ENCODE results near the gene RRP36.

DNA sequence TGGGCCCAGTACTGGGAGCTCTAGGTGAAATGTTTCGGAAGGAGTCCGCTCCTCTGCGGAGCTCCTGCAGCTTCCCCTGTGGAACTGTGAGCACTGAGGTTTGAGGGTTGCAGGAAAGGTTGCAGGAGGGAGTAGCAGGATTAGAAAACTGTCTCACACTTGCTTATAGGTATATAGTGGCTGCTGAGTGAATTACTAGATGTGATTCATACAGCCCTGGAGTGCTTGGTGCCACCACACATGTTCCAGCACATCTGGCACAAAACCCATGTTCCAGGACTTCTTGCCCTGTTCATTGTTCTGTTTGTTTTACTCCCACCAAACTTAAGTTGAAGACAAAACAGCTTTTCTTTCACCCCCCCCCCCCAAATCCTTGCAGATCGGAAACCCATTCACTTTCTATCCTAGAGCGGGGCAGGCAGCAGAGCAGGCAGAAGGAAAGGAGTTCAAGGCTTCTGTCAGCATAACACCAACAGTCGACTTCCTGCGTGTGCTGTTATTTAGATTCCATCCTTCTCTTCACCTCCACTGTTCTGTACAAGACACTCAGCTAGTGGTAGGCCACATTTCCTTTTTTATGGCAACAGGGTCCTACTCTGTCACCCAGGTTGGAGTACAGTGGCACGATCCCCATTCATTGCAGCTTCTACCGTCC lies 41.8 kb upstream of the RRP36 start:
- TF ChIP-seq CTCF (IDR thresholded peaks at IDR 0.05; ENCODE audit: poor library complexity, severe bottlenecking) (no peak), EZH2 (IDR thresholded peaks at IDR 0.05; ENCODE audit: borderline replicate concordance, insufficient read depth, low read length, poor library complexity, severe bottlenecking) (no peak), POLR2AphosphoS5 (IDR thresholded peaks at IDR 0.05) (no peak), RAD21 (conservative IDR thresholded peaks at IDR 0.05) (no peak), TAF1 (IDR thresholded peaks at IDR 0.05; ENCODE audit: low read depth) (no peak)

Measured in neural cell (in vitro differentiated cells).